Thyroid gland (tissue), 4 donors: Measurements from ENCODE around the gene MIGA1. TPM values are rescaled to one million over a fixed set of nuclear protein-coding genes. Genes with fewer than 3 reads are reported as not detected.
"Not testable (repeated sequence)": the region's sequence is repeated elsewhere in the genome, so short reads cannot be mapped to it uniquely, and the experiment has no call there.

Source experiments
- DNase-seq, 2 donors: peaks; one replicate each; pipeline ENCODE4 v3.0.0-alpha.2; 2019
- H3K27ac ChIP-seq, 3 donors: fragments of 200-600 bp; sonication (generic); 1 replicate in 2 of 3; 2 replicates in 1 of 3; pipeline ENCODE4 v1.5.1; 2016 to 2019; ENCODE audit warnings: mild to moderate bottlenecking in 1 of 3, moderate library complexity in 1 of 3
- H3K27me3 ChIP-seq: fragments of 200-600 bp; sonication (generic); one replicate; pipeline ENCODE4 v1.5.1; 2019
- H3K36me3 ChIP-seq, 2 donors: fragments of 200-600 bp; sonication (generic); one replicate each; pipeline ENCODE4 v1.5.1; 2016 to 2019
- H3K4me1 ChIP-seq, 2 donors: fragments of 200-600 bp; sonication (generic); one replicate each; pipeline ENCODE4 v1.5.1; 2017 to 2019
- H3K4me3 ChIP-seq, 3 donors: fragments of 200-600 bp; sonication (generic); replicated peaks in 1 of 3; 1 replicate in 2 of 3; 2 replicates in 1 of 3; pipeline ENCODE4 v1.5.1; 2016; ENCODE audit warnings: mild to moderate bottlenecking in 1 of 3
- H3K9me3 ChIP-seq: fragments of 200-600 bp; sonication (generic); one replicate; pipeline ENCODE4 v1.5.1; 2017
- CTCF ChIP-seq, 6 experiments: fragments of 200-600 bp in 3 of 6; fragments of 450-650 bp in 3 of 6; sonication (generic) in 3 of 6; IDR thresholded peaks; one replicate each; pipeline ENCODE4 v1.5.1; 2016 to 2019; ENCODE audit warnings: antibody characterized with exemption in 6 of 6, mild to moderate bottlenecking in 2 of 6, inconsistent platforms in 1 of 6, moderate library complexity in 1 of 6
- POLR2A ChIP-seq, 2 donors: fragments of 450-650 bp; IDR thresholded peaks; one replicate each; pipeline ENCODE4 v1.6.1; 2017; ENCODE audit warnings: antibody characterized with exemption in 2 of 2, mild to moderate bottlenecking in 2 of 2, moderate library complexity in 1 of 2
- WGBS, 2 donors: methylation state at CpG; one replicate each; pipeline ENCODE4 v1.1.5; 2017; 5-methylcytosine and 5-hydroxymethylcytosine counted together
- intact Hi-C: fragments of 100-400 bp; cut with DNase I; formaldehyde crosslinking; loops from one replicate; pipeline ENCODE4 v1.15.1; 2023
- total RNA-seq, 4 donors: library from RNA; depleted of rRNA; stranded (reverse); fragments of >200 nt; gene quantifications; one replicate each; pipeline ENCODE4 v1.2.3, GENCODE V29; 2016

The MIGA1 gene
- total RNA-seq, 4 donors from 2014 or later = 25.8 to 34.6 (median 30.5) TPM

- no peak overlapping the region for H3K27ac ChIP-seq
- intact Hi-C loops = no loop called here
- TF ChIP-seq CTCF (IDR thresholded peaks at IDR 0.05) = no peak
- no peak for TF ChIP-seq POLR2A (IDR thresholded peaks at IDR 0.05)
- H3K27me3 ChIP-seq = no peaks in the 10 kb centered on the region
- no peak for DNase-seq
- no peaks in the 10 kb centered on the region for H3K4me1 ChIP-seq
- peaks cover 4 to 11% of the 10 kb centered on the region in 2 donors for H3K36me3 ChIP-seq
- no peak overlapping the region for H3K4me3 ChIP-seq
- 91 to 94% methylated on average over 3 of the region's 3 CpGs for WGBS, 2 donors
- H3K9me3 ChIP-seq = no peaks in the 10 kb centered on the region
These were observed 37.4 kb upstream of the MIGA1 start for GRCh38 chr1:77742011-77742555.

- Histone ChIP-seq H3K36me3 (peaks cover 0 to 4% of the 10 kb centered on the region in 2 donors), H3K9me3 (no peaks in the 10 kb centered on the region), H3K27ac (no peak overlapping the region), H3K4me1 (peaks cover 0 to 7% of the 10 kb centered on the region in 2 donors), H3K4me3 (no peak overlapping the region), H3K27me3 (no peaks in the 10 kb centered on the region)
- TF ChIP-seq CTCF (IDR thresholded peaks at IDR 0.05) (no peak), POLR2A (IDR thresholded peaks at IDR 0.05) (no peak)
- WGBS, 2 donors = 76 to 82% methylated on average over 7 of the region's 7 CpGs
- DNase-seq = peak in 1 of 2 donors; percentile 27
- intact Hi-C loops = no loop called here
These were observed 34.9 kb upstream of the MIGA1 start for GRCh38 chr1:77744576-77744975.

GRCh38 chr1:77749489-77749888, 30.0 kb upstream of the MIGA1 start:
- H3K36me3 ChIP-seq, intact Hi-C loops, H3K9me3 ChIP-seq, H3K27me3 ChIP-seq, H3K27ac ChIP-seq, H3K4me3 ChIP-seq, DNase-seq: not testable (repeated sequence)
- H3K4me1 ChIP-seq = peaks cover 0 to 10% of the 10 kb centered on the region in 2 donors
- 99 to 100% methylated on average over 4 of the region's 4 CpGs for WGBS, 2 donors

- no peak overlapping the region for H3K27ac ChIP-seq
- H3K9me3 ChIP-seq = no peaks in the 10 kb centered on the region
- H3K27me3 ChIP-seq = no peaks in the 10 kb centered on the region
- H3K4me1 ChIP-seq = peaks cover 7 to 17% of the 10 kb centered on the region in 2 donors
- intact Hi-C loops = no loop called here
- no peak for TF ChIP-seq CTCF (IDR thresholded peaks at IDR 0.05)
- no peak for TF ChIP-seq POLR2A (IDR thresholded peaks at IDR 0.05)
- 84 to 94% methylated on average over 1 of the region's 1 CpG for WGBS, 2 donors
- H3K36me3 ChIP-seq = no peaks in the 10 kb centered on the region
- no peak for DNase-seq
- no peak overlapping the region for H3K4me3 ChIP-seq
These were observed 23.2 kb upstream of the MIGA1 start for GRCh38 chr1:77756052-77756754.

GRCh38 chr1:77757066-77757584, 22.3 kb upstream of the MIGA1 start:
- intact Hi-C loops = no loop called here
- Histone ChIP-seq H3K27me3 (no peaks in the 10 kb centered on the region), H3K4me3 (no peak overlapping the region), H3K36me3 (no peaks in the 10 kb centered on the region), H3K27ac (no peak overlapping the region), H3K9me3 (no peaks in the 10 kb centered on the region), H3K4me1 (peaks cover 7 to 17% of the 10 kb centered on the region in 2 donors)
- TF ChIP-seq POLR2A (IDR thresholded peaks at IDR 0.05) (no peak), CTCF (IDR thresholded peaks at IDR 0.05) (no peak)
- 58 to 83% methylated on average over 1 of the region's 1 CpG for WGBS, 2 donors
- DNase-seq = no peak
